ENCODE data around the gene ATF1. TPM values are rescaled to one million over a fixed set of nuclear protein-coding genes. Genes with fewer than 3 reads are reported as not detected.

Gene ATF1
- total RNA-seq, 1 donor from 2014 or later, result 24.8 TPM

DNA sequence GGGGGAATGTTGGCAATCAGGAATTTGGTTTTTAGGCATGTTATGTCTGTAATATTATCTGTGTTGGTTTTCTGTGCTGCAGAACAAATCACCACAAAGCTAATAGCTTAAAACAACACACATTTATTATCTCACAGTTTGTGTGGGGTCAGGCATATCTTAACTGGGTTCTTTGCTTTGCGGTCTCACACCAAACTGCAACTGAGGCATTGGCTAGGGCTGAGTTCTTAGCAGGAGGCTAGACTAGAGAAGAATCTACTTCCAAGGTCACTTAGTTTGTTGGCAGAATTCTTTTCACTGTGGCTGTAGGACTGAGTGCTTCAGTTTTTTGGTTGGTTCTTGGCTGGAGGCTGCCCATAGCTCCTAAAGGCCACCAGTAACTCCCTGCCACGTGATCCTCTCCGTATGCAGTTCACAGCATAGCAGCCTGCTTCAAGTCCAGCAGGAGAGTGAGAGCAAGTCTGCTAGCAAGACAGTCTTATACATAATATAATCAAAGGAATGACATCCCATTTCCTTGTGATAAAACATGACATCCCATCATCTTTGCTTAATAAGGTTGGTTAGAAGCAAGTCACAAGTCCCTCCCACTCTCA lies 21.6 kb downstream of the ATF1 start:
- Histone ChIP-seq H3K4me2 (no peak overlapping the region), H3K27ac (no peak overlapping the region), H4K20me1 (ENCODE audit: low read depth) (no peaks in the 10 kb centered on the region), H3K79me2 (ENCODE audit: low read depth) (peaks cover 3% of the 10 kb centered on the region), H3K9me3 (ENCODE audit: low read depth) (no peaks in the 10 kb centered on the region), H3F3A (ENCODE audit: low read depth) (no peaks in the 10 kb centered on the region), H3K36me3 (no peaks in the 10 kb centered on the region), H3K27me3 (no peaks in the 10 kb centered on the region), H2AFZ (replicated peaks) (no peak overlapping the region), H3K4me3 (no peak overlapping the region), H3K4me1 (no peaks in the 10 kb centered on the region), H3K9ac (no peak overlapping the region)
- Mint-ChIP-seq H3K4me1 (no peaks in the 10 kb centered on the region), H3K9me3 (peaks cover 12% of the 10 kb centered on the region), H3K27ac (no peak overlapping the region), H3K27me3 (ENCODE audit: insufficient read depth, low read depth) (no peaks in the 10 kb centered on the region), H3K36me3 (peaks cover 36% of the 10 kb centered on the region), H3K4me3 (no peak overlapping the region)
- DNase-seq (ENCODE audit: low spot score), result no peak
- TF ChIP-seq EZH2 (IDR thresholded peaks at IDR 0.05) (no peak), EZH2phosphoT487 (IDR thresholded peaks at IDR 0.05) (no peak)
- TF ChIP-seq, protein P1, sequence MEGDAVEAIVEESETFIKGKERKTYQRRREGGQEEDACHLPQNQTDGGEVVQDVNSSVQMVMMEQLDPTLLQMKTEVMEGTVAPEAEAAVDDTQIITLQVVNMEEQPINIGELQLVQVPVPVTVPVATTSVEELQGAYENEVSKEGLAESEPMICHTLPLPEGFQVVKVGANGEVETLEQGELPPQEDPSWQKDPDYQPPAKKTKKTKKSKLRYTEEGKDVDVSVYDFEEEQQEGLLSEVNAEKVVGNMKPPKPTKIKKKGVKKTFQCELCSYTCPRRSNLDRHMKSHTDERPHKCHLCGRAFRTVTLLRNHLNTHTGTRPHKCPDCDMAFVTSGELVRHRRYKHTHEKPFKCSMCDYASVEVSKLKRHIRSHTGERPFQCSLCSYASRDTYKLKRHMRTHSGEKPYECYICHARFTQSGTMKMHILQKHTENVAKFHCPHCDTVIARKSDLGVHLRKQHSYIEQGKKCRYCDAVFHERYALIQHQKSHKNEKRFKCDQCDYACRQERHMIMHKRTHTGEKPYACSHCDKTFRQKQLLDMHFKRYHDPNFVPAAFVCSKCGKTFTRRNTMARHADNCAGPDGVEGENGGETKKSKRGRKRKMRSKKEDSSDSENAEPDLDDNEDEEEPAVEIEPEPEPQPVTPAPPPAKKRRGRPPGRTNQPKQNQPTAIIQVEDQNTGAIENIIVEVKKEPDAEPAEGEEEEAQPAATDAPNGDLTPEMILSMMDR (IDR thresholded peaks at IDR 0.05), result no peak

DNA sequence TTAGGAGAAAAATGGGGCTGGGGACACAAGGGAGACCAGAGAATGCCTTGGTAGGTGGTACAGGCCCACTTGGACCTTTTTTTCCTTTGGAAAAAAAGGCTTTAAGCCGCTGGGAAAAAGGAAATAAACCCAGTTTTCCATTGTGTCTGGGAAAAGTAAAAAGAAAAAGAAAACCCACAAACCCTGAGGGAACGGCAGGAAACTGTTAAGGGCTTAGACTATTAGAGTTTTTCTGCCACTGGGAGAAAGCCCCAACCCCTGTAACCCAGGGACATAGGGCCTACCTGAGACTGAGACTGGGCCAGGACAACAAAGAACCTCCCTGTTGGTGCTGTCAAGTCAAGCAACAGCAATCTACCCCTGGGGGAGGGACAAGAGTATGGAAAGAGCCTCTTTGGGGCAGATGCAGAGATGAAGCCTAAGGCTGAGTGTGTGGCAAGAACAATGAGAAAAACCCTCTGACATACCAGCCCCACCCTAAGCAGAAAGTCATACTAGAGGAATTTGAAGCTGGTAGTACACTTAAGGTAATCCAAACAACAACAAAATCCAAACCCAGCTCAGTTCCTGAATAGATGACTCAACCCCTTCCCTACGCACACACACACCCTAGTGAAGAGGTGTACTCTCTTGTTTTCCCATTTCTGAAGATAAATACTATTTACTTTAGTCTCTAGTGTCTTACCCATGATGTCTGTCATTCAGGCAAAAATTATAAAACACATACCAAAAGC lies 22.8 kb downstream of the ATF1 start:
- no peak overlapping the region for H3K4me3 Mint-ChIP-seq
- Histone ChIP-seq H4K20me1 (ENCODE audit: low read depth) (no peaks in the 10 kb centered on the region), H3K79me2 (ENCODE audit: low read depth) (peaks cover 3% of the 10 kb centered on the region), H3K4me2 (no peak overlapping the region), H3K9me3 (ENCODE audit: low read depth) (no peaks in the 10 kb centered on the region), H3K4me1 (no peaks in the 10 kb centered on the region), H3K27me3 (no peaks in the 10 kb centered on the region), H3F3A (ENCODE audit: low read depth) (no peaks in the 10 kb centered on the region), H3K9ac (no peak overlapping the region), H2AFZ (replicated peaks) (no peak overlapping the region), H3K36me3 (no peaks in the 10 kb centered on the region), H3K4me3 (no peak overlapping the region), H3K27ac (no peak overlapping the region)
- H3K4me1 Mint-ChIP-seq, result no peaks in the 10 kb centered on the region
- H3K27ac Mint-ChIP-seq, result no peak overlapping the region
- H3K36me3 Mint-ChIP-seq, result peaks cover 38% of the 10 kb centered on the region
- no peaks in the 10 kb centered on the region for H3K27me3 Mint-ChIP-seq (ENCODE audit: insufficient read depth, low read depth)
- no peak for DNase-seq (ENCODE audit: low spot score)
- peaks cover 12% of the 10 kb centered on the region for H3K9me3 Mint-ChIP-seq
- no peak for TF ChIP-seq EZH2phosphoT487 (IDR thresholded peaks at IDR 0.05)
- TF ChIP-seq, protein P1 (IDR thresholded peaks at IDR 0.05), result no peak
- TF ChIP-seq EZH2 (IDR thresholded peaks at IDR 0.05), result no peak

DNA sequence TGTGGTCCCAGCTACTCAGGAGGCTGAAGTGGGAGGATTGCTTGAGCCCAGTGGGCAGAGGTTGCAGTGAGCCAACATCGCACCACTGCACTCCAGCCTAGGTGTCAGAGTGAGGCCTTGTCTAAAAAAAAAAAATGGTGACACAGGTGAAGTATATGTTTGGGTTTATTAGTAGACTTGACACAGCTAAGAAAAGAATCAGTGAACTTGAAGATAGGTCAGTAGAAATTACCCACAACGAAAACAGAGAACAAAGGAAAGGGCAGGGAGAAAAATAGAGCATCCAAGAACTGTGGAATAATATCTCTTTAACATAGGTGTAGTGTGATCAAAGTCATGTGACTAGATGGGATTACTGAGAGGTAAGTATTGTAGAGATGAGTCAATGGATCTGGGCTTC lies 23.7 kb downstream of the ATF1 start:
- Histone ChIP-seq H3K9ac (no peak overlapping the region), H3F3A (ENCODE audit: low read depth) (no peaks in the 10 kb centered on the region), H3K4me1 (no peaks in the 10 kb centered on the region), H3K36me3 (no peaks in the 10 kb centered on the region), H3K27me3 (no peaks in the 10 kb centered on the region), H4K20me1 (ENCODE audit: low read depth) (no peaks in the 10 kb centered on the region), H3K27ac (no peak overlapping the region), H3K4me3 (no peak overlapping the region), H3K79me2 (ENCODE audit: low read depth) (peaks cover 3% of the 10 kb centered on the region), H3K9me3 (ENCODE audit: low read depth) (no peaks in the 10 kb centered on the region), H2AFZ (replicated peaks) (no peak overlapping the region), H3K4me2 (no peak overlapping the region)
- no peak for DNase-seq (ENCODE audit: low spot score)
- no peaks in the 10 kb centered on the region for H3K27me3 Mint-ChIP-seq (ENCODE audit: insufficient read depth, low read depth)
- H3K36me3 Mint-ChIP-seq, result peaks cover 36% of the 10 kb centered on the region
- no peak for TF ChIP-seq EZH2phosphoT487 (IDR thresholded peaks at IDR 0.05)
- TF ChIP-seq EZH2 (IDR thresholded peaks at IDR 0.05), result no peak
- TF ChIP-seq, protein P1 (IDR thresholded peaks at IDR 0.05), result no peak
- H3K4me3 Mint-ChIP-seq, result no peak overlapping the region
- peaks cover 12% of the 10 kb centered on the region for H3K9me3 Mint-ChIP-seq
- no peaks in the 10 kb centered on the region for H3K4me1 Mint-ChIP-seq
- H3K27ac Mint-ChIP-seq, result no peak overlapping the region

All from neural progenitor cell (in vitro differentiated cells).